Kidney (tissue), 14 donors: ENCODE measurements around the gene RPTN. TPM values are rescaled to one million over a fixed set of nuclear protein-coding genes. Genes with fewer than 3 reads are reported as not detected.

ENCODE experiments used
- DNase-seq, 5 donors: peaks; one replicate each; pipeline ENCODE4 v3.0.0-alpha.2; 2013 to 2020
- FAIRE-seq: peaks from 2 replicates; lab custom pipeline; 2012; peaks lifted over from hg19 to GRCh38; lab: Jason Lieb, UNC
- H3K27ac ChIP-seq, 2 donors: one replicate each; pipeline ENCODE4 v1.7.0; 2013; ENCODE audit warnings: low read depth in 2 of 2, low read length in 2 of 2, inconsistent platforms in 1 of 2
- H3K27me3 ChIP-seq: one replicate; pipeline ENCODE4 v1.7.1; 2013; ENCODE audit warnings: low read length, inconsistent platforms; ENCODE audit not compliant: control insufficient read depth, insufficient read depth
- H3K36me3 ChIP-seq, 3 donors: one replicate each; pipeline versions ENCODE4 v1.7.0 to v1.7.1; 2013; ENCODE audit warnings: low read length in 3 of 3, control low read depth in 1 of 3, inconsistent platforms in 1 of 3; ENCODE audit not compliant: insufficient read depth in 3 of 3, control insufficient read depth in 2 of 3
- H3K4me1 ChIP-seq, 3 donors: one replicate each; pipeline versions ENCODE4 v1.7.0 to v1.7.1; 2013; ENCODE audit warnings: low read length in 3 of 3, inconsistent platforms in 1 of 3, low read depth in 1 of 3; ENCODE audit not compliant: control insufficient read depth in 2 of 3, insufficient read depth in 2 of 3
- H3K4me3 ChIP-seq, 3 donors: one replicate each; pipeline versions ENCODE4 v1.7.0 to v1.8.1; 2013; ENCODE audit warnings: low read length in 3 of 3, control low read depth in 1 of 3, inconsistent platforms in 1 of 3
- H3K9ac ChIP-seq, 3 donors: one replicate each; pipeline versions ENCODE4 v1.7.0 to v1.7.1; 2013; ENCODE audit warnings: low read length in 3 of 3, control low read depth in 1 of 3, inconsistent platforms in 1 of 3
- H3K9me3 ChIP-seq, 3 donors: one replicate each; pipeline versions ENCODE4 v1.7.0 to v1.7.1; 2013; ENCODE audit warnings: low read length in 3 of 3, control low read depth in 1 of 3, inconsistent platforms in 1 of 3; ENCODE audit not compliant: control insufficient read depth in 2 of 3, insufficient read depth in 1 of 3
- intact Hi-C: fragments of 100-400 bp; cut with DNase I; formaldehyde crosslinking; loops from one replicate; pipeline ENCODE4 v1.11.1; 2022
- polyA plus RNA-seq: library from polyadenylated mRNA; stranded (reverse); fragments of 350-450 nt; fragmentation: Illumina TruSeq; extraction: RNeasy Lipid Tissue Mini Kit (QIAGEN cat#74804); gene quantifications from one replicate; pipeline ENCODE4 v1.2.3, GENCODE V29; 2014; ENCODE audit warnings: low read depth, low replicate concordance; ENCODE audit not compliant: insufficient read depth
- total RNA-seq: library from RNA; stranded (reverse); fragmentation: NEBNext Ultra II Directional; extraction: Animal tissue kit (Norgen Biotek cat#: 25700); gene quantifications from one replicate; pipeline ENCODE4 v1.2.1, GENCODE V29; 2021
- TF ChIP-seq, protein P1 (sequence below): IDR thresholded peaks from 3 replicates; pipeline ENCODE4 v1.5.1; 2012; ENCODE audit warnings: mild to moderate bottlenecking, moderate library complexity, borderline replicate concordance; ENCODE audit not compliant: insufficient read depth; ENCODE audit errors: extremely low read depth
- donor health status: control.
- donor health status: control.
- donor health status: control.
- donor health status: control.
- donor health status: control.
- donor health status: DM: yes; HTN: yes; CAD: no.
- donor health status: Normal renal cell carcinoma (clear cell type).

RPTN gene
- total and polyA plus RNA-seq, 2 donors from 2014 or later, result not detected

DNA sequence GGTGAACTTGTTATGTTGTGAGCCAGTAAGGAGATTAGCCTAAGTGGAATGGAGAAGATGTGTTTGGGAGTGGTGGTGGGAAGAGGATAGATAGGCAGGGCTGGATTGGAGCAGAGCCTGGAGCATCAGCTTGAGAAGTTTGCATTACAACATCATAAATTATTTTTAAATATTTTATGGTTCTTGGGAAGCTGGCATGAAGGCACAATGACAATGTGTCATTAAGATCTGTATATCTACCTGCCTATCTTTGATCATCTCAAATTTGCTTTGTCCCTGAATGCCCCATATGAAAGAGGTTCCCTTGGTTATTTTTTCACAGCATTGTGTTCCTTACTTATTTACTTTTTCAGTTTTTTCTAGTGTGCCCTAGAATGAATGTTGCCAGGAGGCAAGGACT, 32.7 kb upstream of the RPTN start:
- H3K27ac ChIP-seq, result no peak overlapping the region
- H3K4me3 ChIP-seq, result no peak overlapping the region
- FAIRE-seq (no peak), DNase-seq (no peak)
- H3K36me3 ChIP-seq, result no peaks in the 10 kb centered on the region
- H3K9ac ChIP-seq, result no peak overlapping the region
- H3K4me1 ChIP-seq, result no peaks in the 10 kb centered on the region
- TF ChIP-seq, protein P1, sequence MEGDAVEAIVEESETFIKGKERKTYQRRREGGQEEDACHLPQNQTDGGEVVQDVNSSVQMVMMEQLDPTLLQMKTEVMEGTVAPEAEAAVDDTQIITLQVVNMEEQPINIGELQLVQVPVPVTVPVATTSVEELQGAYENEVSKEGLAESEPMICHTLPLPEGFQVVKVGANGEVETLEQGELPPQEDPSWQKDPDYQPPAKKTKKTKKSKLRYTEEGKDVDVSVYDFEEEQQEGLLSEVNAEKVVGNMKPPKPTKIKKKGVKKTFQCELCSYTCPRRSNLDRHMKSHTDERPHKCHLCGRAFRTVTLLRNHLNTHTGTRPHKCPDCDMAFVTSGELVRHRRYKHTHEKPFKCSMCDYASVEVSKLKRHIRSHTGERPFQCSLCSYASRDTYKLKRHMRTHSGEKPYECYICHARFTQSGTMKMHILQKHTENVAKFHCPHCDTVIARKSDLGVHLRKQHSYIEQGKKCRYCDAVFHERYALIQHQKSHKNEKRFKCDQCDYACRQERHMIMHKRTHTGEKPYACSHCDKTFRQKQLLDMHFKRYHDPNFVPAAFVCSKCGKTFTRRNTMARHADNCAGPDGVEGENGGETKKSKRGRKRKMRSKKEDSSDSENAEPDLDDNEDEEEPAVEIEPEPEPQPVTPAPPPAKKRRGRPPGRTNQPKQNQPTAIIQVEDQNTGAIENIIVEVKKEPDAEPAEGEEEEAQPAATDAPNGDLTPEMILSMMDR, result no peak
- intact Hi-C loops, result no loop called here
- no peaks in the 10 kb centered on the region for H3K27me3 ChIP-seq
- no peaks in the 10 kb centered on the region for H3K9me3 ChIP-seq

DNA sequence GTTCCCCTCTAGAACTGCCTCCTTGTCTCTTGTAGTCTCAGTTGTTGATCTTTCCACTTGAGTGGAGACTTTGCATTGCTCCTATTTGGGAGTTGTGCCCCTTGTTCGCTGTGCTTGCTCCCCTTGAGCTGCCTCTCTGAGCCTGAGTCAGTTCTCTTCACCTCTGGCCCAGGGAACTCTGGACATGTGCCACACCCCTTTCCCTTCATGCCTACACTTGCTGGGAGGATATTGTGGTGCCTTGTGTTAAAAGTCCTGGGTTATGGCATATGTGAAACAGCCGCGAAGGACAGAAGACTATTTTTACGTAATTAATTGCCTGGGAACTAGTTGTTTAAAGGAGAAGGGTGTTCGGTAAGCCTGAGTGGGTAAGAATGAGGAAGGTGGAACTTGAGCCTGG, 32.2 kb upstream of the RPTN start:
- no peak for FAIRE-seq
- TF ChIP-seq, protein P1, result no peak
- no peak overlapping the region for H3K27ac ChIP-seq
- H3K4me1 ChIP-seq, result no peaks in the 10 kb centered on the region
- no peak overlapping the region for H3K4me3 ChIP-seq
- intact Hi-C loops, result no loop called here
- H3K9me3 ChIP-seq, result no peaks in the 10 kb centered on the region
- H3K9ac ChIP-seq, result no peak overlapping the region
- no peak for DNase-seq
- no peaks in the 10 kb centered on the region for H3K36me3 ChIP-seq
- H3K27me3 ChIP-seq, result no peaks in the 10 kb centered on the region

DNA sequence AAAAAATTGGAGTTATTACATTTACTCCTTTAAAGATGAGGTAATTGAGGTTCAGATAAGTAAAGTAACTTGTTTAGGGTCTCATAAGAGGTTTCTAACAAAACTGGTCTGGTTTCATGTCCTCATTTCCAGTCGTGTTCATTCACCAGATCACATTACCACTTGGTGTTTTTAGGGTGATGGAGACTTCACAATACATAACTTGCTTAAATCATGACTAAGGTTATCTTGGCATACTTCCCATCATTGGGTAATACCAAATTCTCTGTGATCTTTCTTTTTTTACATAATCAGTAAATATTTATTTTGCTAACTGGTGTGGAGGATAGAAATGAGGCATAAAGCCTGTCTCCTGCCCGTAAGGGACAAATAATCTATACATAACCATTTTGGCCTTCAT, 31.6 kb upstream of the RPTN start:
- no peak for FAIRE-seq

More for the DNA sequence above, 31.6 kb upstream of the RPTN start:
- H3K27me3 ChIP-seq, result no peaks in the 10 kb centered on the region
- no peaks in the 10 kb centered on the region for H3K9me3 ChIP-seq
- H3K4me1 ChIP-seq, result no peaks in the 10 kb centered on the region
- intact Hi-C loops, result no loop called here
- no peak overlapping the region for H3K9ac ChIP-seq
- no peak overlapping the region for H3K27ac ChIP-seq
- H3K36me3 ChIP-seq, result no peaks in the 10 kb centered on the region
- H3K4me3 ChIP-seq, result no peak overlapping the region
- TF ChIP-seq, protein P1, result no peak
- no peak for DNase-seq
